SK-N-SH (cell line): Measurements from ENCODE around the gene TPSB2. TPM values are rescaled to one million over a fixed set of nuclear protein-coding genes. Genes with fewer than 3 reads are reported as not detected.

ENCODE experiments used
- CTCF ChIA-PET: fragments of 300-600, 350-600 bp; formaldehyde crosslinking; extraction: SDS; loops from one replicate; lab custom pipeline; 2021; lab: Yijun Ruan, JAX
- POLR2A ChIA-PET: fragments of 350-600 bp; sonication (Branson Sonifier 250); formaldehyde crosslinking; extraction: SDS; loops from one replicate; lab custom pipeline; 2020; ENCODE audit warnings: antibody characterized with exemption, inconsistent platforms; lab: Yijun Ruan, JAX
- DNase-seq: peaks from one replicate; pipeline ENCODE4 v3.0.0; 2012
- H2AFZ ChIP-seq: fragments of 200-600 bp; sonication (generic); 2 replicates; pipeline ENCODE4 v1.8.1; 2016; ENCODE audit warnings: antibody characterized with exemption, mild to moderate bottlenecking, low read depth
- H3F3A ChIP-seq: fragments of 200-600 bp; sonication (generic); replicated peaks from 2 replicates; pipeline ENCODE3; 2016; ENCODE audit warnings: antibody characterized with exemption, mild to moderate bottlenecking; ENCODE audit not compliant: insufficient read depth
- H3K27ac ChIP-seq, 2 experiments: fragments of 200-500 bp in 1 of 2; fragments of 200-600 bp in 1 of 2; sonication (Bioruptor generic) in 1 of 2; sonication (generic), shearing (Covaris generic) in 1 of 2; 2 replicates each; pipeline versions ENCODE4 v1.5.1 to v1.6.1; 2014 to 2016; ENCODE audit warnings: low read depth in 2 of 2, inconsistent platforms in 1 of 2, low read length in 1 of 2, mild to moderate bottlenecking in 1 of 2, mixed read lengths in 1 of 2
- H3K27me3 ChIP-seq: fragments of 200-600 bp; sonication (generic), shearing (Covaris generic); 2 replicates; pipeline ENCODE4 v1.6.1; 2016; ENCODE audit warnings: mixed run types; ENCODE audit not compliant: insufficient read depth
- H3K36me3 ChIP-seq, 2 experiments: fragments of 200-500 bp in 1 of 2; fragments of 200-600 bp in 1 of 2; sonication (Bioruptor generic) in 1 of 2; sonication (generic) in 1 of 2; replicated peaks in 1 of 2; 2 replicates each; pipeline versions ENCODE3 to v1.5.1; 2014 to 2016; ENCODE audit warnings: low read length in 1 of 2, mild to moderate bottlenecking in 1 of 2; ENCODE audit not compliant: insufficient read depth in 2 of 2, control insufficient read depth in 1 of 2
- H3K4me1 ChIP-seq, 2 experiments: fragments of 200-500 bp in 1 of 2; fragments of 200-600 bp in 1 of 2; sonication (Bioruptor generic) in 1 of 2; sonication (generic), shearing (Covaris generic) in 1 of 2; 2 replicates each; pipeline versions ENCODE4 v1.5.1 to v1.6.1; 2014 to 2016; ENCODE audit warnings: low read depth in 1 of 2, low read length in 1 of 2, mixed run types in 1 of 2; ENCODE audit not compliant: insufficient read depth in 2 of 2, control insufficient read depth in 1 of 2
- H3K4me2 ChIP-seq: fragments of 200-600 bp; sonication (generic), shearing (Covaris generic); 2 replicates; pipeline ENCODE4 v1.6.1; 2017; ENCODE audit warnings: mixed run types
- H3K4me3 ChIP-seq, 2 experiments: fragments of 200-500 bp in 1 of 2; fragments of 200-600 bp in 1 of 2; sonication (Bioruptor generic) in 1 of 2; sonication (generic), shearing (Covaris generic) in 1 of 2; 2 replicates each; pipeline versions ENCODE4 v1.5.1 to v1.8.1; 2014 to 2016; ENCODE audit warnings: low read depth in 2 of 2, inconsistent platforms in 1 of 2, low read length in 1 of 2, mild to moderate bottlenecking in 1 of 2, mixed read lengths in 1 of 2, moderate library complexity in 1 of 2
- H3K79me2 ChIP-seq: fragments of 200-600 bp; sonication (generic); 2 replicates; pipeline ENCODE4 v1.8.1; 2017; ENCODE audit warnings: mild to moderate bottlenecking; ENCODE audit not compliant: insufficient read depth
- H3K9ac ChIP-seq: fragments of 200-600 bp; sonication (generic); 2 replicates; pipeline ENCODE4 v1.6.1; 2017; ENCODE audit warnings: mixed run types
- H3K9me2 ChIP-seq: fragments of 200-600 bp; sonication (generic); 2 replicates; pipeline ENCODE4 v1.6.1; 2017; ENCODE audit warnings: mixed run types
- H3K9me3 ChIP-seq: fragments of 200-600 bp; sonication (generic); 2 replicates; pipeline ENCODE4 v1.6.1; 2017; ENCODE audit warnings: mixed run types, mild to moderate bottlenecking, moderate library complexity
- H4K20me1 ChIP-seq: fragments of 200-600 bp; sonication (generic); 2 replicates; pipeline ENCODE4 v1.6.1; 2017; ENCODE audit warnings: mild to moderate bottlenecking, mixed run types; ENCODE audit not compliant: insufficient read depth
- ELF1 ChIP-seq: IDR thresholded peaks from 2 replicates; pipeline ENCODE4 v1.4.0; 2012
- EZH2phosphoT487 ChIP-seq: fragments of 200-600 bp; sonication (generic); IDR thresholded peaks from 2 replicates; pipeline ENCODE4 v1.6.1; 2017; ENCODE audit warnings: low read depth, mixed run types, mild to moderate bottlenecking, antibody characterized with exemption, moderate library complexity, borderline replicate concordance
- GABPA ChIP-seq: IDR thresholded peaks from 2 replicates; pipeline ENCODE4 v1.4.0; 2012; ENCODE audit warnings: low read depth, mild to moderate bottlenecking
- MAX ChIP-seq: IDR thresholded peaks from 2 replicates; pipeline ENCODE4 v1.4.0; 2012; ENCODE audit warnings: low read depth
- PBX3 ChIP-seq: IDR thresholded peaks from 2 replicates; pipeline ENCODE4; 2012
- RAD21 ChIP-seq: IDR thresholded peaks from 2 replicates; pipeline ENCODE4 v1.6.1; 2012; ENCODE audit warnings: mild to moderate bottlenecking, low read length
- RFX5 ChIP-seq: IDR thresholded peaks from 2 replicates; pipeline ENCODE4 v1.6.1; 2012; ENCODE audit warnings: mild to moderate bottlenecking, improper control_type of control experiment, low read length
- RXRA ChIP-seq: IDR thresholded peaks from 2 replicates; pipeline ENCODE4 v1.4.0; 2012; ENCODE audit warnings: low read depth, mild to moderate bottlenecking, borderline replicate concordance
- TCF12 ChIP-seq: IDR thresholded peaks from 2 replicates; pipeline ENCODE4 v1.4.0; 2012
- TEAD4 ChIP-seq: IDR thresholded peaks from 2 replicates; pipeline ENCODE4 v1.4.0; 2012; ENCODE audit warnings: mild to moderate bottlenecking, borderline replicate concordance; ENCODE audit not compliant: insufficient read depth
- WGBS: methylation state at CpG from one replicate; pipeline ENCODE4 v1.1.6; 2017; ENCODE audit warnings: low lambda C conversion rate; 5-methylcytosine and 5-hydroxymethylcytosine counted together
- polyA plus RNA-seq, 3 experiments: library from polyadenylated mRNA; depleted of rRNA; stranded (reverse); fragments of >200 nt; gene quantifications; 2 replicates each; pipeline ENCODE4 v1.2.3, GENCODE V29; 2012
- TF ChIP-seq, protein P1 (sequence below): IDR thresholded peaks from 2 replicates; pipeline ENCODE4 v1.4.0; 2012; ENCODE audit warnings: low read depth, borderline replicate concordance
- TF ChIP-seq, protein P2 (sequence below): IDR thresholded peaks from 2 replicates; pipeline ENCODE4 v1.6.1; 2012; ENCODE audit warnings: mild to moderate bottlenecking, low read depth, low read length, moderate library complexity
- TF ChIP-seq, protein P3 (sequence below): IDR thresholded peaks from 2 replicates; pipeline ENCODE4 v1.4.0; 2012; ENCODE audit warnings: low read depth, borderline replicate concordance
- TF ChIP-seq, protein P4 (sequence below): fragments of 150-350 bp; IDR thresholded peaks from 2 replicates; pipeline ENCODE4 v1.6.1; 2016; ENCODE audit warnings: mild to moderate bottlenecking, low read depth, low read length

Gene TPSB2
- polyA plus RNA-seq, 1 of the 3 experiments (the other 2 are of a cell fraction) = not detected

DNA sequence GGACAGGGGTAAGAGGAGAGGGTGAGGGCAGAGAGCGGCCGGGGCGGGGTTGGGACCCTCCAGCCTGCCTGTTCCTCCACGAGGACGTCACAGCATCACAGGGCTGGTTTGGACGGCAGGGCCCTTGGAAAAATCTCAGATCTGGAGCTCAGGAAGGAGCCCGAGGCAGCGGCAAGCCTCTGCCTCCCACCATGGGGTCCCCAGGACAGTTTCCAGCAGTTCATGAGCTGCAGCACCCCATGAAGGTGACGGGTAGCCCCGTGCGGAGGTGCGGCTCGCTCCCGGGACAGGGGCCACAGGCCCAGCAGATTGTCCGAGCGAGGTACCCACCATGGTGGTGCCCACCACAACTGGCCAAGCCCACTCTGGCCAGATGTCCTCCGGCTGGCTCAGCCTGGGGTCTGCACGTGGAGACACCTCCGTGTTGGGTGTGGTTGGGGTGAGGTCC lies 47.2 kb upstream of the TPSB2 start:
- ChIA-PET CTCF (interaction anchor here (0.6 to 2.0 kb wide), 3 partner anchors 10 to 429 kb away, joined by 3 to 5 read pairs (median 5); partner anchors contain the start of gene MAPK8IP3), POLR2A (no interaction called here)
- Histone ChIP-seq H4K20me1 (no peaks in the 10 kb centered on the region), H3K79me2 (no peaks in the 10 kb centered on the region), H3K9me2 (no peaks in the 10 kb centered on the region), H3K9me3 (no peaks in the 10 kb centered on the region), H3K27ac (no peak overlapping the region), H3K4me1 (peaks cover 0 to 6% of the 10 kb centered on the region in 2 experiments; a peak in 1 of 4 replicates), H3K4me3 (no peak overlapping the region), H3K4me2 (no peak overlapping the region), H3K27me3 (peaks cover 89% of the 10 kb centered on the region), H3F3A (no peaks in the 10 kb centered on the region), H3K36me3 (no peaks in the 10 kb centered on the region), H3K9ac (no peak overlapping the region), H2AFZ (no peak overlapping the region)
- TF ChIP-seq MAX (no peak), GABPA (no peak), TCF12 (no peak), RAD21 (no peak), RXRA (no peak), EZH2phosphoT487 (no peak), RFX5 (no peak), PBX3 (no peak), ELF1 (no peak)
- TF ChIP-seq, protein P1, sequence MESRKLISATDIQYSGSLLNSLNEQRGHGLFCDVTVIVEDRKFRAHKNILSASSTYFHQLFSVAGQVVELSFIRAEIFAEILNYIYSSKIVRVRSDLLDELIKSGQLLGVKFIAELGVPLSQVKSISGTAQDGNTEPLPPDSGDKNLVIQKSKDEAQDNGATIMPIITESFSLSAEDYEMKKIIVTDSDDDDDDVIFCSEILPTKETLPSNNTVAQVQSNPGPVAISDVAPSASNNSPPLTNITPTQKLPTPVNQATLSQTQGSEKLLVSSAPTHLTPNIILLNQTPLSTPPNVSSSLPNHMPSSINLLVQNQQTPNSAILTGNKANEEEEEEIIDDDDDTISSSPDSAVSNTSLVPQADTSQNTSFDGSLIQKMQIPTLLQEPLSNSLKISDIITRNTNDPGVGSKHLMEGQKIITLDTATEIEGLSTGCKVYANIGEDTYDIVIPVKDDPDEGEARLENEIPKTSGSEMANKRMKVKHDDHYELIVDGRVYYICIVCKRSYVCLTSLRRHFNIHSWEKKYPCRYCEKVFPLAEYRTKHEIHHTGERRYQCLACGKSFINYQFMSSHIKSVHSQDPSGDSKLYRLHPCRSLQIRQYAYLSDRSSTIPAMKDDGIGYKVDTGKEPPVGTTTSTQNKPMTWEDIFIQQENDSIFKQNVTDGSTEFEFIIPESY = no peak
- DNase-seq = no peak
- WGBS = 29% methylated on average over 4 of the region's 19 CpGs

- Histone ChIP-seq H3K9me2 (no peaks in the 10 kb centered on the region), H3K36me3 (no peaks in the 10 kb centered on the region), H2AFZ (no peak overlapping the region), H3K9ac (no peak overlapping the region), H4K20me1 (no peaks in the 10 kb centered on the region), H3K79me2 (no peaks in the 10 kb centered on the region), H3K4me1 (peaks cover 0 to 11% of the 10 kb centered on the region in 2 experiments; a peak in 1 of 4 replicates), H3K27ac (no peak overlapping the region), H3K9me3 (no peaks in the 10 kb centered on the region), H3F3A (no peaks in the 10 kb centered on the region), H3K4me2 (no peak overlapping the region), H3K4me3 (no peak overlapping the region), H3K27me3 (peaks cover 86% of the 10 kb centered on the region)
- 21% methylated on average over 6 of the region's 14 CpGs for WGBS
- TF ChIP-seq, protein P1 = no peak
- TF ChIP-seq GABPA = no peak
- TF ChIP-seq, protein P2, sequence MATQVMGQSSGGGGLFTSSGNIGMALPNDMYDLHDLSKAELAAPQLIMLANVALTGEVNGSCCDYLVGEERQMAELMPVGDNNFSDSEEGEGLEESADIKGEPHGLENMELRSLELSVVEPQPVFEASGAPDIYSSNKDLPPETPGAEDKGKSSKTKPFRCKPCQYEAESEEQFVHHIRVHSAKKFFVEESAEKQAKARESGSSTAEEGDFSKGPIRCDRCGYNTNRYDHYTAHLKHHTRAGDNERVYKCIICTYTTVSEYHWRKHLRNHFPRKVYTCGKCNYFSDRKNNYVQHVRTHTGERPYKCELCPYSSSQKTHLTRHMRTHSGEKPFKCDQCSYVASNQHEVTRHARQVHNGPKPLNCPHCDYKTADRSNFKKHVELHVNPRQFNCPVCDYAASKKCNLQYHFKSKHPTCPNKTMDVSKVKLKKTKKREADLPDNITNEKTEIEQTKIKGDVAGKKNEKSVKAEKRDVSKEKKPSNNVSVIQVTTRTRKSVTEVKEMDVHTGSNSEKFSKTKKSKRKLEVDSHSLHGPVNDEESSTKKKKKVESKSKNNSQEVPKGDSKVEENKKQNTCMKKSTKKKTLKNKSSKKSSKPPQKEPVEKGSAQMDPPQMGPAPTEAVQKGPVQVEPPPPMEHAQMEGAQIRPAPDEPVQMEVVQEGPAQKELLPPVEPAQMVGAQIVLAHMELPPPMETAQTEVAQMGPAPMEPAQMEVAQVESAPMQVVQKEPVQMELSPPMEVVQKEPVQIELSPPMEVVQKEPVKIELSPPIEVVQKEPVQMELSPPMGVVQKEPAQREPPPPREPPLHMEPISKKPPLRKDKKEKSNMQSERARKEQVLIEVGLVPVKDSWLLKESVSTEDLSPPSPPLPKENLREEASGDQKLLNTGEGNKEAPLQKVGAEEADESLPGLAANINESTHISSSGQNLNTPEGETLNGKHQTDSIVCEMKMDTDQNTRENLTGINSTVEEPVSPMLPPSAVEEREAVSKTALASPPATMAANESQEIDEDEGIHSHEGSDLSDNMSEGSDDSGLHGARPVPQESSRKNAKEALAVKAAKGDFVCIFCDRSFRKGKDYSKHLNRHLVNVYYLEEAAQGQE = no peak
- no peak for TF ChIP-seq RFX5
- TF ChIP-seq, protein P3, sequence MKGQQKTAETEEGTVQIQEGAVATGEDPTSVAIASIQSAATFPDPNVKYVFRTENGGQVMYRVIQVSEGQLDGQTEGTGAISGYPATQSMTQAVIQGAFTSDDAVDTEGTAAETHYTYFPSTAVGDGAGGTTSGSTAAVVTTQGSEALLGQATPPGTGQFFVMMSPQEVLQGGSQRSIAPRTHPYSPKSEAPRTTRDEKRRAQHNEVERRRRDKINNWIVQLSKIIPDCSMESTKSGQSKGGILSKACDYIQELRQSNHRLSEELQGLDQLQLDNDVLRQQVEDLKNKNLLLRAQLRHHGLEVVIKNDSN = no peak
- TF ChIP-seq, protein P4, sequence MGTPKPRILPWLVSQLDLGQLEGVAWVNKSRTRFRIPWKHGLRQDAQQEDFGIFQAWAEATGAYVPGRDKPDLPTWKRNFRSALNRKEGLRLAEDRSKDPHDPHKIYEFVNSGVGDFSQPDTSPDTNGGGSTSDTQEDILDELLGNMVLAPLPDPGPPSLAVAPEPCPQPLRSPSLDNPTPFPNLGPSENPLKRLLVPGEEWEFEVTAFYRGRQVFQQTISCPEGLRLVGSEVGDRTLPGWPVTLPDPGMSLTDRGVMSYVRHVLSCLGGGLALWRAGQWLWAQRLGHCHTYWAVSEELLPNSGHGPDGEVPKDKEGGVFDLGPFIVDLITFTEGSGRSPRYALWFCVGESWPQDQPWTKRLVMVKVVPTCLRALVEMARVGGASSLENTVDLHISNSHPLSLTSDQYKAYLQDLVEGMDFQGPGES = no peak
- no peak for TF ChIP-seq TEAD4
- DNase-seq = no peak
- ChIA-PET POLR2A (interaction anchor here (0.6 kb wide), 1 partner anchor 272 kb away, joined by 3 read pairs; no protein-coding TSS in a partner anchor), CTCF (interaction anchor here (1.0 to 2.0 kb wide), 4 partner anchors 10 to 25 kb away, joined by 3 to 5 read pairs (median 4); no protein-coding TSS in a partner anchor)
Observed at GRCh38 chr16:1276580-1276878, 46.5 kb upstream of the TPSB2 start.
